DMS153 (cell line): ENCODE data around the gene AMOTL1.
A peak's percentile ranks its signal among the peaks of the same experiment; 100 is the strongest.
"Not testable (repeated sequence)": the region's sequence is repeated elsewhere in the genome, so short reads cannot be mapped to it uniquely, and the experiment has no call there.

Experiments used
- DNase-seq: peaks from one replicate; lab custom pipeline; 2025; lab: John Stamatoyannopoulos, UW

AMOTL1 gene

DNA sequence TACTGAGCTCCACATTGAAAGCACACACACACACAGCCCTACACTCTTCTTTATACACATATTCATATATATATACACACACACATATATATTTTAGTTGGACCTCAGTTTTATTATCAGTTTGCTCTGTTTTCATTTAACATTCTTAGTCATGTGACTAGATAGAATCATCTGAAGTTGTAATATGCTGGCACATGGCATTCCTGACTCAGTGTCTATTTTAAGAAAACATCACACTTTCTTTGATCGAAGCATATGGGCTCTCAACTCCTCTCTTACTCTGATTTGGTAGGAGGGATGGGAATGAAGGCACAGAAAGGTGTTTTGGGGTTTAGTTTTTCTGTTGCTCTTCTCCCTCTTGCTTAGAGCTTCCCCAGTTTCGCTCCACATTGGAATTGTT, 24.8 kb downstream of the AMOTL1 start:
- DNase-seq = no peak

DNA sequence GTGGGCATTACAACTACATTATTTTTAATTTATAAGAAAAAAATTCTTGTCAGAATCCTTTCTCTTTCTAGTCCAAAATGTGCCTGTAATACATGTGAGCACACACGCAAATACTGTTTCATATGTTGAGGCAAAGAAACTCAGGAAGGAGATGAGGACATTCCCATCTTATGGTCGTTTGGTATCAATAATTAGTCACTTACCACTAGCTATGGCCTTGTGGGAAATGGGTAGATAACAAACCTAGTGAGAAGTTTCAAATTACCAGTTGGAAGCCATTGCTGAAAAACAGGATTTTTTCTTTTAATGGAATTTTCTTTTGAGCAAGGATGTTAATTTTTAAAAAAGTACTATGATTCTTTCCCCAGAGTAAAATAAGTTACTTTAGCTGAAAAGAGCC, 25.7 kb downstream of the AMOTL1 start:
- DNase-seq = no peak

DNA sequence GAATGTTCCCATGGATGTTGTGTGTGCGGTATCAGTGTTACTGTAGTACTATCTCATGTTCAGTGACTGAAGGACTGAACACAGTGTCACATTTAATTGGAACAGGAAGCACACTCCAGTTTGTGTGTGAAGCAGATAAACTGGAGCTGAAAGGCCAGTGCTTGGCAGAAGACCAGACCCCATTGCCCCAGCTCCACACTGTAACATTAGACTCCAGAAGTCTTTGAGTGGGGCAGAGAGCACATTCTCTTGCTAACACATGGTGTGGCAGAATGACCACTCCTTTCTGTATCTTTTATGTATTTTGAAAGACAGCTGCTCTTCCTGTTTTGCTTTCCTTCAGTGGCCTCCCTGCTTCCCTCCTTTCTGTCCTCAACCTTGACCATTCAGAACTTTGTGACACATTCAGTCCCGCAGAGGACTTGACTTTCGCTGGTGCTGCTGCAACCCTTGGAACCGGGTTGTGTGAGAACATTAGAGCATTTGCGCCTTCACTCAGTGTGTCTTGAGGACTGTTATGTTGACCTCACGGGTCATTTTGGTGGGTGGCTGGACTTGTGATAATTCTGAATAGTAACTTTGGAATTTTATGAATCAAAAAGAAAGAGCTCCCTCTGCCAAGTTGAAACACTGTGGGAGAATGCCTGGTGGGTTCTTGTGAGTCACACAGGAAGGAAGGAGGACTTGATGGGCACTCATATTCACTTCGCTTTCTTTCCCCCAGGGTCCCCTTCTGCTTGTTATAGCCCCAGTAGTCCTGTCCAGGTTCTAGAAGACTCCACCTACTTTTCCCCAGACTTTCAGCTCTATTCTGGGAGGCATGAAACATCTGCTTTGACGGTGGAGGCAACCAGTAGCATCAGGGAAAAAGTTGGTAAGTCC, 26.4 kb downstream of the AMOTL1 start:
- DNase-seq = peak; percentile 82

DNA sequence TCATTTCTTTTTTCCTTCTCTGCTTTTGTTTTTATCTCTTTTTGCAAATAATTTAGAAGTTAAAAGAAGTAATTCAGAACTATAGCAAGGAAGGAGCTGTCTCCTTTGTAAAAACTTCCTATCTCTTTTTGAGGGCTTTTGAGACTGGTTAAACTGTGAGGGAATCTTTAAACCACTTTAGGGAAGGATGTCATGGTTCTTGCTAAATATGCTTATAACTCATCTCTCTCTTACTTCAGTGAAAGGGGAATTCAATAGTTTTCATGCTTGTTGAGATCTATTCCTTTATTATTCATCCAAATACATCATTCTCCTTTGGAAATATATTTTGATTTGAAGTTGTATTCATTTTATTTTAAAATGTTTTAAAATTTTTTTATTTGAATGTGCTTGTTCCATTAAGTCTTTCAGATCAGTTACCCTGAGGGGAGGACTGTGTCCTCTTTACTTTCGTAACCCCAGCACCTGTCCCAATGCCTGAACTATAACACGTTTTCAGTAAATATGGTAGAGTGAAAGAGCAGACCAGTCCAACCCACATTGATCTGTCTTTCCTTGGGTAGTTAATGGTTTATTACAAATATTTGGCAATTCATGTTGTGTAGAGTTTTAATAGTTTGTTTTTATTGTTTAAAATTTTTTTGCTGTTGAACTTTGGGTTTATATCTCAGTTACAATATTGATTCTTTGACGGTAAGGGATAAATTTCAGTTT, 27.5 kb downstream of the AMOTL1 start:
- DNase-seq = no peak

DNA sequence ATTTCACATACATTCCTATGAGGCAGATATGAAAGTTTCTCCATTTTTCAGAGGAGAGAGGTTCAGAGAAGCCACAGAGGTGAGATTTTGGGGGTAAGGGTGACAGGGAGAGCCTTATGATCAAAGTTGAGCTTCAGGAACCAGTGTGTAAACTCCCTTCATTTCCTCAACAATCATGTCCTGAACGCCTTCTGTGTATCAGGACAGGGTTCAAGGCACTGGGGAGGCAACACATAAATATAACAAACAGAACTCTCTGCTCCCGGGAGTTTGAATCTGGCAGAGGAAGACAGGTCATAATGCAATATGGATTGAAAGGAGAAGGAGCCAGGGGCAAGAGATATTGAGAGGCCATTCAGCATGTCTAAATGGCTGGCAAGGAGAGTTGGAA, 28.0 kb downstream of the AMOTL1 start:
- no peak for DNase-seq

DNA sequence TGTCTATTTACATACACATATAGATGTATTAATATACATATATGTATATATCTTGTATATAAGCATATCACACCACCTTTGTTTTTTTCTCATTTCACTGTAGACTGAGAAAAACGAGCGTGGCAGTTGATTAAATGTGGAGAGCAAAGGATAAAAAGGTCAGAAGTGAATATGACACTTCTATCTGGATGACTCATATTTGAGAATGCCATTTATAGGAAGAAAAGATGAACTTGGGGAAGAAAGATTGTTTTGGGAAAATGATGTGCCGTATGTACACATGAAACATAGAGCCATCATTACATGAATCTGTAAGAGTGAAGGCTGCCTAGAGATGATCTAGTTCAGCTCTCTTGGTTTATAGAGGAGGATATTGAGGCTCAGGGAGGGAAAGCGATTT, 28.7 kb downstream of the AMOTL1 start:
- DNase-seq = no peak

DNA sequence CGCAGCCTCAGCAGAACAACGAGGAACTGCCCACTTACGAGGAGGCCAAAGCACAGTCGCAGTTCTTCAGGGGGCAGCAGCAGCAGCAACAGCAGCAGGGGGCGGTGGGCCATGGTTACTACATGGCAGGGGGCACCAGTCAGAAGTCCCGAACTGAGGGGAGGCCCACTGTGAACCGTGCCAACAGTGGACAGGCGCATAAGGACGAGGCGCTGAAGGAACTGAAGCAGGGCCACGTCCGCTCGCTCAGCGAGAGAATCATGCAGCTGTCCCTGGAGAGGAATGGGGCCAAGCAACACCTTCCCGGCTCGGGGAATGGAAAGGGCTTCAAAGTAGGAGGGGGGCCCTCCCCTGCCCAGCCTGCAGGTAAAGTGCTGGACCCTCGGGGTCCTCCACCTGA, 31.6 kb downstream of the AMOTL1 start:
- no peak for DNase-seq

DNA sequence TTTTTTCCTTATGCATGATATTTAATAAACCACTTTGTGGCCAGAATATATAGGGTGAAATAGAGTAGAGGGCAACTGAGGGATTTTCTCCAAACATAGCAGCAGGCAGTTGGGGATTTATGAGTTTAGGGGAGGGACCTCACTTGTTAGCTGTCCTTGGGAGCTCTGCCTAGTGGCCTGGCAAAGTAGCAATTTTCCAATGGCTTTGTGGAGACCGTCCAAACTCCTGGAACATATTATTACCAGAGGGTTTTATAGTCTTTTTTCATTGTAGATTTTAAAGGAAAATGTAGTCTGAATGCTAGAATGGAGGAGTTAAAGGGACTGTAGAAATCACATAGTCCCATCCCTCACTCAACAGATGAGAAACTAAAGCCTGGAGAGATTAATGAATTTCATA, 32.3 kb downstream of the AMOTL1 start:
- no peak for DNase-seq

DNA sequence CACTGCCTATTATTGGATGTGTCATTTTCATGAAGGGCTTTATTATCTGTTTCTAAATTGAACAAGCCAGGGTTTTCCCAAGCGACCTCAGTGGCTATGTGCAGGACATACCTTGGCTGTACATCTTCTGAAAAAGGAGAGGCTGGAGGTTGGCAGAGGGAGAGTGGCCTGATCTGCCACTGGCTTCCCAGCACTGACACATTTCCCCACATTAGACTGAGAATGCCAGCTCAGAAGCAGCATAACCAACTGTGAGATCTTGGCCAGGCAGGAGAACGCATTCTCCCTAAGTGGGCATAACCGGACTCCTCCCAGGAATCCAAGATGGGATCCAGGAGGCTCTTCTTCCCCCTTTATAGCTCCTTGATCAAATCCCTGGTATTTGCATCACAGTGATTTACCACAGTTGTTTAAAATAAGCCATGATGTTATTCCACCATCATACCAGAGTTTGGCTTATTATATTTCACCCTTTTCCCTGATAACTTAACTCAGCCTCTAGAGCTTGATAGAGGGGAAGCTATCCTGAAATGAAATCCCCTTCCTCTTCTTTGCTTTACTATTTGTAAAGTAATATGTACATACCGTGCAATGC, 33.8 kb downstream of the AMOTL1 start:
- DNase-seq = no peak

DNA sequence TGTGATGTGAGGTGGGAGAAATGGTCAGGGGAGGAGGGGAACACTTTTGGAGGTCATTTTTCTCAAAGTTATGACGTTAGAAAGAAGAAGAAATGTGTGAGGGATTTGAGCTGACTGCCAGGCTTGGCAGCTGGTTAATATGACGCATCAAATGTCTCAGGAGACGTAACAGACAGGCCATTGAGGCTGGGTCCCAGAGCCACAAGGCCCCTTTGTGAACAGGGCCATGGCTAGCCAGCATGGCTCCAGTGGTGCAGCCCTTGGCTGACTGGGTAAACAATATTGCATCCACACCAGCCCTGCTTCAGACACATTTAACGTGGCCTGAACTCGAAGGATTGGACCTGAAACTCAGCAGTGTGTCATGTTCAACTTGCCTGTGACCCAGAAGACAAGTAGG, 34.3 kb downstream of the AMOTL1 start:
- no peak for DNase-seq

DNA sequence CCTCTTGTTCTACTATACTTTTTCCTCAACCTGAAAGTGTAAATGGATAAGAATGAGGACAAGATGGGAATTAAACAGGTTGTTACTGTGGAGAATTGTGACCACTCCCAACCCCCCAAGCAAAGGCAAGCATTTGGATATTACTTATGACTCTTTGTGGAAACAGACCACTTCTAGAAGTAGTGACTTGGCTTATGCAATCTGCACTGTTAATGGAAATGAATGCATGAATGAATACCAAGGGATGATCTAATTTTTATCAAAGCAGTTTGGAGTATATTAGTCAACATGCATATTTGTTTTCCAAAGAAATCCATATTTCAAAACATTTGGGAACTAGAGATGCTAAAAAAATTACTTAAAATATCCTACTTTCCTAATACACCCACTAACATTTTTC, 35.3 kb downstream of the AMOTL1 start:
- DNase-seq = no peak

DNA sequence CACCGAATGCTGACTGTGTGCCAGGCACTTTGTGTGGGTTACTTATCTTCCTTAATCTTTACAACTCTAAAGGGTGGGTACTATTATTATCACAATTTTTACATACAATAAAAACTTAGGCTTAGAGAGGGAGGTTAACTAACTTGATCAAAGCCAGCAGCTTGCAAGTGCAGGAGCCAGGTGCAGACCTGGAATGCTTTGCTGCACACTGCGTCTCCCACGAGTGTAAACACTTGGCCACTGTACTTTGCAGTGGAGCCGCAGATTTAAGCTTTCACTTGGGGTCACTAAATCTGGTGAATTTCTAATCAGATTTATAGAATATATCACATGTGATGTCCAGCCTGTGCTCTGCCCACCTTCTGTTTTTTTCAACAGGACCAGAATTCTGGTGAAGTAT, 36.7 kb downstream of the AMOTL1 start:
- no peak for DNase-seq

DNA sequence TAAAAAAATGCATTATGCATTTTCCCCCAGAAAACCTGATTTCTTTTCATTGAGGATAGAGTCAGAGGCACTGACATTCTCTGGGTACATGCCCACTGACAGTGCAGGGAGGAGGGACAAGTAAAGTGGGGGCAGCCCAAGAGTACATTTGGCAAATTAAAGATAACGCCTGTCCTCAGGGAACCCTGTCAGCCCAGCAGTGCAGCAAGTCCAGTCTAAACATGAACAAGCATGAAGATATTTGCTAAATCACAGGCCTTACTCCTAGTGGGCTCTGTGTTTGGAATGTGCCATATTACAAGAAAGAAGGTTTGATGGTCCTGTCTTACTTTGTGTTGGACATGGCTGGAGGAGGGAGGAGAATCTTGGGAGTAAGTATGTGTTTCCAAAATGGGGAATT, 37.9 kb downstream of the AMOTL1 start:
- DNase-seq = no peak

DNA sequence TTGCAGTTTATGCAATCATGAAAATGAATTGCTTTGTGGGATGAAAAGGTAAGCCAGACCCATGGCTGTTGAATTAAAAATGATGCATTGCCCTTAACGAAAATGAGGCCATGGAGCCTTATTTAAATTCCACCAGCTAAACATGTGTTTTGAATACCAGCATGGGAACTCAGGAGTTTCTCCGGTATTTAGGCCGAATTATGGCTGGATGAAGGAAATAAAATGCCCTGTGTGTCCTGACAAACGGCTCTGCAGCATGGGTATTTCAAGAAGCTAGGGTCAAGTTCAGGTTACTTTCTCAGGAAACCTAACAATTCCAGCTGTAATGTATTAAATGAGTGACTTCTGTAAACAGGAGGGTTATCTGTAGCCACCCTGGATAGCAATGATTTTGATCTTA, 38.3 kb downstream of the AMOTL1 start:
- DNase-seq = no peak

DNA sequence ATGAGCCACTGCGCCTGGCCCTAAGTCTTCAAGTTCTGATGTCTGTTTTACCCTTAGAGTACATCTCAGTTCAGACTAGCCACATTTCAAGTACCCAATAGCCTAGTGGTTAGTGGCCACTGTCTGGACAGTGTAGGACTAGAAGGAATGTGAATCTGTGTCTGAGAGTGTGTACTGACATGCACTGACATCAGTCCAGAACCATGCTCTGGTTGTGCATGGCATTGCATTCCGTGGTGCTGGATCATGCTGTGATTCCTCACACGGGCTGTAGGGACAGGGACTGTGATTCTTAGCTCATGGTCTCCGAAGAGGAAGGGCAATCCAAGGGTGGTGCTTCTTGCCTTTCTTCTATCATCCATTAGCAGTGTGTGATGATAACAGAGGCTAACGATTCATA, 41.1 kb downstream of the AMOTL1 start:
- no peak for DNase-seq

DNA sequence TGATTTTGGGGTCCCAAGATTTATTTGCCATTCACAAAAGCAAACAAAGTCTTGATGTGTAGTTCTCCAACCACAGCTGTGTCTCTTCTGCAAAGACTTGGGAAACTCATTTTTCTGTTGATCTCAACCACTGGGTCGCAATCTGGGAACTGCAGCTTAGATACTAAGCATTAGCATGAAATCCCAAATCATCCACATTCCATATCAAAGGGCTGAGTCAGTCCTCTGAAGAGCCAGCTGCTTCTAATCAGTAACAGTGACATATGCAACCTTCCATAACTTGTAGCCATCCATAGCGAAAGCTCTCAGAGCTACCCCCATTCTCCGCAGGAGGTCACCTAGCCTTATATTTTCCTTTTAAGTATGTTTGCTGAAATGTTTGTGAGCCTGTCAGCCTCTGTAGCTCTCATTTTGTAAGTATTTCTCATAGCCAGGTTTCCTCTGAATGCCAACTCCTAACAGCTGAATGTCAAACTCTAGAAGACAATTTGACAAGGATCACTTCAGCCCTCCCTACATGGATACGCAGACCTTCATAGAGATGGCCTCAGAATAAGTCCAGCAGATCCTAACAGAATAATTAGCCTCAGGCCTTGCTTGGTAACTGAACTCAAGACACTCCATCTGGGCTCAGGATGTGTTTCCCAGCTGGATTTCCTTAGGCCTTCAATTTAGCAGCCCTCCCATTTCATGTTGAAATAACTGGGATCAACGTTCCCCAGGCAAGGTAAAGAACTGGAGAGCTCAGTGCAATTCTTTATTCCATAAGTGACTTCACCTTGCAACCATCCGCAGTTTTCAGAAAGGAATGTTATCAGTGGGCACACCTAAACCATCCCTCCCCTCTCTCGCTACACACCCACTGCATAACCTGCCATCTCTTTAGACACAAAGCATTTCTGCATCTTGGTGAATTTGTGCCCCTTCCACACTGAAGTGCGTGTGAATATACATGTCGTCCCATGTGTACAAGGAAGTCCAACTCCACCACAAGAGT, 44.9 kb downstream of the AMOTL1 start:
- DNase-seq = not testable (repeated sequence)

DNA sequence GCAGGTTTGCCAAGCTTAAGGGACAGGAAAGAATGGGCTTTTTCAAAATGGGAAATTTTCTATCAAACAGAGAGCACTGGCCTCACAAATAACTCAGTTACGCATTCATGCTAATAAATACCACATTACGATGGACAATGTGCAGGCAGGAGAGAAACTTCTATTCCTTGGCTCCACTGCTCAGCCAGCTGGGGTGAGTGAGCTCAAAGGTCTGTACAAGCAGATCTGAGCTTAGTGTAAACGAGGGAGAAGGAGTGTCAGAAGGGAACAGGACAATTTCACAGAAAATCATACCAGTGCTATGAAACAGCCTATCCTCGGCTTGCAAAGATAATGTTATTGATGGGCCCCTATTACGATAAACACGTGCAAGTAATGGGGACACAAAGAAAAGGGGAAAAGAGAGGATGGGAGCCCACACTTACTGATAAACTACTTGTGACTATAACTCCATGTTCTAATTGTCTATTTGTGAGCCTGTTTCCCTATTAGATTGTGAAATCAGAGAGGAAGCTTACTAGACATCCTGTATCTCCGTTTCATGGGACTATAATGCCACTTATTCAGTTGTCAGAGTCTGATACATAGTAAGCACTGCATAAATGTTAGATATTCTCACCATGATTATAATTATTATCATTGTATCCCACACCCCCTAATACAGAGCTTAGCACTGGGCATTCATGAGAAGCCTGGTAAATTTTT, 46.3 kb downstream of the AMOTL1 start:
- no peak for DNase-seq

DNA sequence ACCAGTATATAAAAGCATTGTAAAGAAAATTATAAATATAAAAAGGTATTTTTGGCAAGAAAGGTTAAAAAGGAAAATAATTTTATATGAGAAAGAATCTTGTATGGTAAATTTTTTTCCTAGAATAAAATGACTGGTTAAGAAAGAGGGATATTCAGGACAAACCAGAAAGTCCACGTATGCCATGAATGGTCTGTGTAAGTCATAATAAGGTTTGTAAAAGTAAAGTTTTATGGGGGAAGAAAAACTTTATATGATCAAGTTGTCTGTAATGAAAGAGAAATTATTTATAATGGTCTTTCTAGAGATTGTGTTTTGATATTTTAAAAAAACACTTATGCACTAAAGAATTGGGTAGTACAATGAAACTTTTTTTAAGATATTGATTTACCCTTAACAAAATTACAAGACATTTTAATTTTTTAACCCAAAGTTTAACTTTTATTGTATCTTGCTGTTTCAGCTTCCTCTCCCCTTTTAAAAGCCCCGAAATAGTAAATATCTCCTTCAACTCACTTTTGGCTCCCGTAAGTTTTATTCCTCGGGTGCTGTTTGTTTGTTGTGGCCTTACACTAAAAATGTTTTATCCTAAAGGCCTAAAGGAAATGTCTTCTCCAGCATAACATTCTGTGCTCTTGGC, 47.7 kb downstream of the AMOTL1 start:
- no peak for DNase-seq

DNA sequence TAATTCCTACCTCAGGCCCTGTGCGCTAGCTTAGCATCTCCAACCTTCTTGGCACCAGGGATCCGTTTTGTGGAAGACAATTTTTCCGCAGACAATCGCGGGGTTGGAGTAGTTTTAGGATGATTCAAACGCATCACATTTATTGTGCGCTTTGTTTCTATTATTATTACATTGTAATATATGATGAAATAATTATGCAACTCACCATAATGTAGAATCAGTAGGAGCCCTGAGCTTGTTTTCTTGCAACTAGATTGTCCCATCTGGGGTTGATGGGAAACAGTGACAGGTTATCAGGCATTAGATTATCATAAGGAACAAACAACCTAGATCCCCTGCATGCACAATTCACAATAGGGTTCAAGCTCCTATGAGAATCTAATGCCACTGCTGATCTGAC, 52.3 kb downstream of the AMOTL1 start:
- no peak for DNase-seq

DNA sequence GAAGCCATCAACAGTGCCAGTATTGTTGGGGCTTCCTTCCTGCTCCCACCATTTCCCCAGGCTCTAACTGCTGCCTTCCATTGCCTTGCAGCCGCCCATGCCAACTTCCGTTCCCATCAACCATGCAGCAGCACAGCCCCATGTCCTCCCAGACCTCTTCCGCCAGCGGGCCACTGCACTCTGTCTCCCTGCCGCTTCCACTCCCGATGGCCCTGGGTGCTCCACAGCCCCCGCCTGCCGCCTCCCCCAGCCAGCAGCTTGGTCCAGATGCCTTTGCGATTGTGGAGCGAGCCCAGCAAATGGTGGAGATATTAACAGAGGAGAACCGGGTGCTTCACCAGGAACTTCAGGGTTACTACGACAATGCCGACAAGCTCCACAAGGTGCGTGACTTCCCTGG, 53.3 kb downstream of the AMOTL1 start:
- no peak for DNase-seq

DNA sequence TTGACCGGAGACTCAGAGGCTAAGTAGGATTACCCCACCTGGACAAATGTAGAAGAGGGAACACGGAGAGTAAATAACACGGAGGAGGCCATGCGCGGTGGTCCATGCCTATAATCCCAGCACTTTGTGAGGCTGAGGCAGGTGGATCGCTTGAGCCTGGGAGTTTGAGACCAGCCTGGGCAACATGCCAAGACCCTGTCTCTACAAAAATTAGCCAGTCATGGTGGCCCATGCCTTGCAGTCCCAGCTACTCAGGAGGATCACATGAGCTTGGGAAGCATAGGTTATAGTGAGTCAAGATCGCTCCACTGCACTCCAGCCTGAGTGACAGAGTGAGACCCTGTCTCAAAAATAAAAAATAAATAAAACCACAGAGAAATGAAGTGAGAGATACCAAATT, 53.9 kb downstream of the AMOTL1 start:
- no peak for DNase-seq
